Stomach (tissue), 4 donors: ENCODE data around the gene MARCHF5.

ENCODE experiments used
- CTCF ChIP-seq, 7 experiments: fragments of 450-650 bp in 4 of 7; fragments of 200-600 bp in 3 of 7; sonication (generic) in 3 of 7; IDR thresholded peaks; one replicate each; pipeline ENCODE4 v1.5.1; 2016 to 2019; ENCODE audit warnings: antibody characterized with exemption in 7 of 7, control low read depth in 2 of 7, mild to moderate bottlenecking in 1 of 7
- POLR2A ChIP-seq, 4 donors: fragments of 450-650 bp; IDR thresholded peaks; one replicate each; pipeline ENCODE4 v1.6.1; 2016; ENCODE audit warnings: antibody characterized with exemption in 4 of 4, control low read depth in 2 of 4, mild to moderate bottlenecking in 1 of 4, moderate library complexity in 1 of 4

- TF ChIP-seq CTCF (IDR thresholded peaks at IDR 0.05) (no peak), POLR2A (IDR thresholded peaks at IDR 0.05) (no peak)
Observed at GRCh38 chr10:92384741-92385140, 93.8 kb downstream of the MARCHF5 start.
